Activated CD8-positive, alpha-beta memory T cell treated with anti-CD3 and anti-CD28 coated beads for 4 hours (primary cell): ENCODE measurements around the gene S100A8.

Source experiments
- DNase-seq, 2 donors: peaks; one replicate each; pipeline ENCODE4 v3.0.0-alpha.2; 2020; ENCODE audit warnings: low read depth in 2 of 2

S100A8 gene

DNA sequence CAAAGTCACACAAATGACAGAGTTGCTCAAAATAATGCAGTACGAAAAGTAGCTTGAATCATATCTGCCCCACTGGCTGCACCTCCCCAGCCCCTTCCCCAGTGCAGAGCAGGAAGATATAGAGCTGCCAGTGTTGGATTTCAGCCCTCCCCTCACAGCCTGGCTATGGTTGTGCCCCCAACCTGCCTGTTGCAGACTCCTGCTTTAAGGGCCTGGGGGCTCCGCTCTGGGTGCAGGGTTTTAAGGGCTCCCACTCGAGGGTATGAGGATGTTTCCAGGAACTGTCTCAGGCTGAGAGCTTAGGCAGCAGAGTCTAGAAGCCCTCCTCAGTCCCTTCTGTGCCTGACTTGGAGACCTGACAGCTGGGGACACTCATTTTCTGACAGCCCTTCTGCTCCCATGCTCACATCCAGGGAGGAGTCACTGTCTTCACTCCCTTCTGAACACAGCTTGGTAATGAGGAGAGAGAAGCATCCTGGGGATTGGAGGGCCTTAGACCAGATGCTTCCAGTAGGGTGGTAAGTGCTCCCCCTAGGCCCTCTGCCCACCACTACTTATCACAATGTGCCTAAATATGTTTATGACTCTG lies 28.6 kb downstream of the S100A8 start:
- DNase-seq, result no peak

- DNase-seq, result no peak
Measured at GRCh38 chr1:153361480-153362109, 29.3 kb downstream of the S100A8 start.

GRCh38 chr1:153360592-153361479 lies 30.0 kb downstream of the S100A8 start:
- DNase-seq, result no peak

GRCh38 chr1:153360190-153360589 lies 30.7 kb downstream of the S100A8 start:
- DNase-seq, result no peak

DNA sequence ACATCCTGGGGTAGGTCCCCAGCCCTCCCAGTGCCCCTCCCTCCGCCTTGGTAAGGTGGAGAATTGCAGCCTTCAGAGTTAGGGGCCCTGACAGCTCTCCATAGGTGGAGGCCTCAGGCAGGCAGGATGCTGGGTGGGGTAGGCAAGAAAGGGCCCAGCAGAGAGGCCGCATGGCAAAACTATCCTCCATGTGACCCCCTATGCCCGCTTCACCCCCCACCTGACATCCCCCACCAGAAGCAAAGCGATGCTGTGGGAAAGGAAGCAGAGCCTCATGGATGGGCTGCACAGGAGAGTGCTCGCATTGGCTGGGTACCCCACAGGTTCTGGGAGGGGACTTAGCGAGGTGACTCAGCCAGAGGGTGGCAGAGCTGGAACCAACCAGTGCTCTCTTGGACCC lies 31.6 kb downstream of the S100A8 start:
- no peak for DNase-seq

GRCh38 chr1:153358691-153358975 lies 32.2 kb downstream of the S100A8 start:
- DNase-seq, result no peak

- DNase-seq, result no peak
Measured at GRCh38 chr1:153357853-153358690, 32.8 kb downstream of the S100A8 start, which contains the start of gene S100A9. TSS of gene S100A9 (plus strand) at chr1:153357854. CDS start at chr1:153358284, 430 bp downstream.

- no peak for DNase-seq
Measured at GRCh38 chr1:153357076-153357852, 33.6 kb downstream of the S100A8 start.

- DNase-seq, result no peak
Measured at GRCh38 chr1:153356392-153357075, 34.3 kb downstream of the S100A8 start.

- no peak for DNase-seq
Measured at GRCh38 chr1:153355445-153356071, 35.3 kb downstream of the S100A8 start.

- DNase-seq, result no peak
Measured at GRCh38 chr1:153354515-153355193, 36.2 kb downstream of the S100A8 start.

- DNase-seq, result no peak
Measured at GRCh38 chr1:153353226-153353947, 37.5 kb downstream of the S100A8 start.

DNA sequence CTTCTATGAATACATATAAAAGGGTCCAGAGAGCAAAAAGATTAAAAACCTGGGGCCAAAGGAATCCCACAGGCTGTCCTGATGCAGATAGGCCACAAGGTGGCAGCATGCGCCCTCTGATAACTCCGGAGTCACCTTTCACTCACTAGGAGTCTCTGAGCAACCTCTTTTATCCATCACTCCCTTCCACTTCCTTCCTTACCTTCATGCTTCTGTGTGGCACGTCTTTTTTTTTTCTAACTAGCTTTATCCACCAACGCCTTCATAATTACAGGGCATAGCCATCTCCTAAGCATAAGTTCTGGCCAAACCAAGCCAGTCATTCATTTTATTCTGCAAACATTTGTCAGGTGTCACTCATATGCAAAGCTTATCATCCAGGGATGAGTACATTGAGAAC lies 38.4 kb downstream of the S100A8 start:
- peak; percentile 18 to 40 for DNase-seq

- DNase-seq, result no peak
Measured at GRCh38 chr1:153350321-153350957, 40.4 kb downstream of the S100A8 start.

- DNase-seq, result no peak
Measured at GRCh38 chr1:153349363-153350320, 41.2 kb downstream of the S100A8 start.

DNA sequence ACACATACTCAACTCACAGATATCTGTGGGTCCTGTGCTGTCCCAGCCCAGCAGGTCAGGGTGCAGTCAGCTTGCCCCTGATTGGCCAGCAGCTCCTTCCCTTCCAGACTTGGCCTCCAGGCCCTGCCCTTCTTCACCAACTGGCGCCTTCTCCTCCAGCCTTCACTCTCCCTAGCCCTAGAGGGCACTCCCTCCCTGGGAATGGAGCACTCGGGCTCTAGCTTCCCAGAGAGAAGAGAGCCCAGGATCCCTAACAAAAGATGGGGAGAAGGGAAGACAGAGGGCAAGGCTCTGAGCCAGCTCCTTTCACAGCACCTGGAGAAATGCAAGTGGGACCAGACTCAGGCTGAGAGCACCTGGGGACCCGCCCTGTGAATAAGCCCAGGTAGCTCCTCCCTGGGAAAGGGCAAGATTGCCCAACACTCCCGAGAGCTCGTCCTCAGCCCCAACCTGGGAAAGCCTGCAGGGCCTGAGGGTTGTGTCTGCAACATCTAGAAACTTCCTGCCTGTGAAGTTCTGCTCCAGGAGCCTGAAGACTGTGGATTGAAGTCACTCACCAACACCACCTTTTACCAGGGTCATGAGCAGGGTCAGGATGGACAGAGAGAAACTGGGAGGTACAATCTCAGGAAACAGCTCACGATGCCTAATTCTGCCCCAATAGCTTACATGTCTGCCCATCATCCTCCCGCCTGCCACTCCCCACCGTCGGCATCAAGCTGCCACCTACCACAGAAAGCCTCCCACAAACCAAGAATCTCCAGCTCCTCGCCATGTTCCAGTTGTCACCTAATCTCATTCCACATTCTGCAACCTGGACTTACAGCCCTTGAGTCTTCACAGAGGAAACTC lies 42.1 kb downstream of the S100A8 start, which contains the start of gene PGLYRP4:
Gene PGLYRP4, minus strand, starts transcription at position 331 of the 852 bp plus-strand sequence. CDS start 909 bp downstream, outside the sequence.
- no peak for DNase-seq
